Testis (tissue), 3 donors: Measurements from ENCODE around the gene CC2D1A. TPM values are rescaled to one million over a fixed set of nuclear protein-coding genes. Genes with fewer than 3 reads are reported as not detected.
A peak's percentile ranks its signal among the peaks of the same experiment; 100 is the strongest.

Source experiments
- DNase-seq: peaks from one replicate; pipeline ENCODE4 v3.0.0-alpha.2; 2019
- H3K27ac ChIP-seq, 2 donors: fragments of 200-600 bp; sonication (generic); one replicate each; pipeline ENCODE4 v1.5.1; 2019
- H3K27me3 ChIP-seq: fragments of 200-600 bp; sonication (generic); one replicate; pipeline ENCODE4 v1.5.1; 2019
- H3K36me3 ChIP-seq: fragments of 200-600 bp; sonication (generic); one replicate; pipeline ENCODE4 v1.5.1; 2017; ENCODE audit warnings: low read depth; ENCODE audit errors: missing control alignments
- H3K4me1 ChIP-seq: fragments of 200-600 bp; sonication (generic); one replicate; pipeline ENCODE4 v1.5.1; 2019
- H3K4me3 ChIP-seq, 2 donors: fragments of 200-600 bp; sonication (generic); one replicate each; pipeline ENCODE4 v1.5.1; 2017 to 2019
- H3K9me3 ChIP-seq: fragments of 200-600 bp; sonication (generic); one replicate; pipeline ENCODE4 v1.5.1; 2017
- POLR2A ChIP-seq: fragments of 450-650 bp; IDR thresholded peaks from one replicate; pipeline ENCODE4 v1.6.1; 2017; ENCODE audit warnings: antibody characterized with exemption, mild to moderate bottlenecking, moderate library complexity
- WGBS, 2 donors: methylation state at CpG; one replicate each; pipeline ENCODE4 v1.1.5; 2018; 5-methylcytosine and 5-hydroxymethylcytosine counted together
- intact Hi-C: fragments of 100-400 bp; cut with DNase I; formaldehyde crosslinking; loops from one replicate; pipeline ENCODE4 v1.15.1; 2023; ENCODE audit warnings: low total_unique reads
- polyA plus RNA-seq: library from polyadenylated mRNA; stranded (reverse); fragments of 350-450 nt; fragmentation: Illumina TruSeq; extraction: RNeasy Lipid Tissue Mini Kit (QIAGEN cat#74804); gene quantifications from one replicate; pipeline ENCODE4 v1.2.3, GENCODE V29; 2014; ENCODE audit warnings: low read depth, low replicate concordance; ENCODE audit not compliant: insufficient read depth
- total RNA-seq, 2 donors: library from RNA; depleted of rRNA; stranded (reverse); fragments of >200 nt; gene quantifications; one replicate each; pipeline ENCODE4 v1.2.3, GENCODE V29; 2016
- TF ChIP-seq, protein P1 (sequence below), 3 experiments: fragments of 450-650 bp in 2 of 3; fragments of 200-600 bp in 1 of 3; sonication (generic) in 1 of 3; IDR thresholded peaks; one replicate each; pipeline ENCODE4 v1.5.1; 2016 to 2019; ENCODE audit warnings: antibody characterized with exemption in 3 of 3, mild to moderate bottlenecking in 2 of 3, moderate library complexity in 1 of 3

CC2D1A gene
- total and polyA plus RNA-seq, 3 donors from 2014 or later, result 31.0 to 62.7 (median 56.6) TPM

DNA sequence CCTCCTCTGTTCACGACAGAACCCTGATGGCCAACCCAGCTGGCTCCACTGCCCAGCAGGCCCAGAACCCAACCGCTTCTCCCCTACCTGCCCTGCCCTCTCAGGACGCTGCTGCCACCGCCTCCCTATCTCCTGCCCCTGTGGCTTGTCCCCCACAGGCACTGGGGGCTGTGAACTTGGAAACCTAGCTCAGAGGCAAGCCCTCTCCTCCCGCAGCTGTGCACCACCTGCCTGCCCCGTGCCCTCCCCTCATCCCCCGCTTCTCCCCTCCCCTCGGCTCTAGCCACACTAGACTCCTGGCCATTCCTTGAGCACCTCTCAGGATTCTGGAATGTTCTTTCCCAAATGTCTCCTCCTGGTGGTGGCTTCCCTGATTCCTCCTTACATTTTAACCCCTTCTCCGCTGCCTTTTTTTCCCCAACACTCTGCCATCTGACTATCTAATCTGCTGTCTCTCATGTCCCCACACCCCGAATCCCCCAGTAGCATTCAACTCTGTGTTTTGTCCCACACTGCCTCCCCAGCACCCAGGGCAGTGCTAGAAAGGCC lies 22.4 kb upstream of the CC2D1A start:
- no peaks in the 10 kb centered on the region for H3K27me3 ChIP-seq
- no peaks in the 10 kb centered on the region for H3K9me3 ChIP-seq
- TF ChIP-seq, protein P1, sequence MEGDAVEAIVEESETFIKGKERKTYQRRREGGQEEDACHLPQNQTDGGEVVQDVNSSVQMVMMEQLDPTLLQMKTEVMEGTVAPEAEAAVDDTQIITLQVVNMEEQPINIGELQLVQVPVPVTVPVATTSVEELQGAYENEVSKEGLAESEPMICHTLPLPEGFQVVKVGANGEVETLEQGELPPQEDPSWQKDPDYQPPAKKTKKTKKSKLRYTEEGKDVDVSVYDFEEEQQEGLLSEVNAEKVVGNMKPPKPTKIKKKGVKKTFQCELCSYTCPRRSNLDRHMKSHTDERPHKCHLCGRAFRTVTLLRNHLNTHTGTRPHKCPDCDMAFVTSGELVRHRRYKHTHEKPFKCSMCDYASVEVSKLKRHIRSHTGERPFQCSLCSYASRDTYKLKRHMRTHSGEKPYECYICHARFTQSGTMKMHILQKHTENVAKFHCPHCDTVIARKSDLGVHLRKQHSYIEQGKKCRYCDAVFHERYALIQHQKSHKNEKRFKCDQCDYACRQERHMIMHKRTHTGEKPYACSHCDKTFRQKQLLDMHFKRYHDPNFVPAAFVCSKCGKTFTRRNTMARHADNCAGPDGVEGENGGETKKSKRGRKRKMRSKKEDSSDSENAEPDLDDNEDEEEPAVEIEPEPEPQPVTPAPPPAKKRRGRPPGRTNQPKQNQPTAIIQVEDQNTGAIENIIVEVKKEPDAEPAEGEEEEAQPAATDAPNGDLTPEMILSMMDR (IDR thresholded peaks at IDR 0.05), result peak in 1 of 3 experiments; percentile 8
- no peak for TF ChIP-seq POLR2A
- intact Hi-C loops, result loop anchor here (10.0 kb wide), 1 partner anchor 191 kb away; the partner anchor contains the start of gene MISP3
- no peaks in the 10 kb centered on the region for H3K36me3 ChIP-seq
- DNase-seq, result no peak
- WGBS, 2 donors, result 84 to 85% methylated on average over 9 to 10 of the region's 10 CpGs
- H3K27ac ChIP-seq, result peak overlapping the region; percentile 39
- H3K4me3 ChIP-seq, result no peak overlapping the region
- peaks cover 56% of the 10 kb centered on the region for H3K4me1 ChIP-seq

DNA sequence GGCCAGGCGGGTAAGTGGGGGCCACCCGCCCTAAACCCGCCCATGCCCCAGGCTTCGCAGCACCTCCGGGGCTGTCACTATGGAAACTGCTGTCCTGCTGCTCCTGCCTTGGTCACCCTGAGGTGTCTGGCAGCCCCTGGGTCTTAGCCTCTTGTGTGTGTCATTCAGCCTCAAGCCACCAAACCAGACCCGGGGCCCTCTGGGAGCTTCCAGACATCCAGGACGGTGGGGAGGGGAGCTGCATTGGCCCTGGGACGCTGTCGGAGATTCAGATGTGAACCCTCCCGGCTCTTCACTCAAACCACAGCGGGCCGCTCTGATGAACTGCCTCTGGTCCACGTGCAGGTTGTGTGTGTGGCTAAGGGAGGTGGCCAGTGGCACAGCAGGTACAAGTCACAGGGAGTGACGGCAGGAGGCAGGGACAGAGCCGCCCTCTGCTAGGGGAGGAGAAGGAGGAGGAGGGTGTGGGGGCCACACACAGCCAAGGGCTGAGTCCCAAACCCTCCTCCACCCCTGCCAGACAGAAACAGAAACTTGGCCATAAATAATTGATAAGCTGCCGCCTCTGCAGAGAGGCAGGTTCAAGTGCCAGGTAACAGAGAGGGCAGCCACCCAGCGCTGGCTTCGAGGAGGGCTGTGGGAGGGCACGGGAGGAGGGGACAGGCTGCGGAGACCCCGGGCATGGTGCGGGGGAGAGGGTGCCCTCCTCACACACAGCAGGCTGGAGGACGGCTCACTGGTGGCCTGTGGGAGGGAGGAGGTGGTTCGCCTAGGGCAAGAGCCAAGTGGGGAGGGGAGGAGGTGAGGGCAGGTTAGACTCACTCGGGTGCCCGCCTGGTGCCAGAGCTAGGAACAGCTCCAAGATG lies 21.0 kb upstream of the CC2D1A start:
- no peak overlapping the region for H3K4me3 ChIP-seq
- H3K36me3 ChIP-seq, result no peaks in the 10 kb centered on the region
- 42 to 66% methylated on average over 11 to 22 of the region's 26 CpGs for WGBS, 2 donors
- H3K4me1 ChIP-seq, result peaks cover 52% of the 10 kb centered on the region
- no peaks in the 10 kb centered on the region for H3K9me3 ChIP-seq
- intact Hi-C loops, result loop anchor here (10.0 kb wide), 1 partner anchor 190 kb away; the partner anchor contains the start of gene MISP3
- peak; percentile 81 for DNase-seq
- peak overlapping the region; percentile 58 to 64 for H3K27ac ChIP-seq
- TF ChIP-seq, protein P1 (IDR thresholded peaks at IDR 0.05), result no peak
- no peak for TF ChIP-seq POLR2A
- H3K27me3 ChIP-seq, result no peaks in the 10 kb centered on the region

DNA sequence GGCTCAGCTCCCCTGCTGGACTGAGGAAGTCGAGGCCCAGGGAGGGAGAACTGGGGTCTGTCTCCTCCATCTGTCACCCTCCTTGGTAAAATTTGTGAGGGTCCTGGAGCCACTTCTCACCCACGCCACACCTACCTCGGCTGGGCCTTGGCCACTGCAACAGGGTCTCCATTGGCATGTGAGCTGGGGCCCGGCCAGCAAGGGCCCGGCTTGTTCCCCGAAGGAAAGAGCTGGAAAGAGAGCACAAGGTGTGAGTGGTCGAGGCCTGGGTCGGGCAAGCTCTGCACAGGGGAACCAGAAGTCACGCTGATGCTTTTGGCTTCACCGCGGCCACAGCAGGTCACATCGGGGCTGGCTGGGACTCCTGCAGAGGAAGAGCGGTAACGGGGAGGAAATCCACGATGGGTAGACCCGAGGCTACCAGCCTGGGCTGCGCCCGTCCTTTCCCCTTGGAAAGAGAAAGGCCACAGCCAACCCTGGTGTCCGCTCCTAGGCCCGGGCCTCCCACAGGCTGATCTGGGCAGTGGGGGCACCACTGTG lies 20.1 kb upstream of the CC2D1A start:
- no peaks in the 10 kb centered on the region for H3K27me3 ChIP-seq
- TF ChIP-seq, protein P1 (IDR thresholded peaks at IDR 0.05), result no peak
- no peak for TF ChIP-seq POLR2A
- intact Hi-C loops, result loop anchor here (10.0 kb wide), 1 partner anchor 189 kb away; the partner anchor contains the start of gene MISP3
- no peaks in the 10 kb centered on the region for H3K36me3 ChIP-seq
- peaks cover 43% of the 10 kb centered on the region for H3K4me1 ChIP-seq
- H3K27ac ChIP-seq, result peak overlapping the region in 1 of 2 donors; percentile 64
- H3K4me3 ChIP-seq, result no peak overlapping the region
- WGBS, 2 donors, result 91 to 92% methylated on average over 19 to 20 of the region's 20 CpGs
- DNase-seq, result no peak
- H3K9me3 ChIP-seq, result no peaks in the 10 kb centered on the region

DNA sequence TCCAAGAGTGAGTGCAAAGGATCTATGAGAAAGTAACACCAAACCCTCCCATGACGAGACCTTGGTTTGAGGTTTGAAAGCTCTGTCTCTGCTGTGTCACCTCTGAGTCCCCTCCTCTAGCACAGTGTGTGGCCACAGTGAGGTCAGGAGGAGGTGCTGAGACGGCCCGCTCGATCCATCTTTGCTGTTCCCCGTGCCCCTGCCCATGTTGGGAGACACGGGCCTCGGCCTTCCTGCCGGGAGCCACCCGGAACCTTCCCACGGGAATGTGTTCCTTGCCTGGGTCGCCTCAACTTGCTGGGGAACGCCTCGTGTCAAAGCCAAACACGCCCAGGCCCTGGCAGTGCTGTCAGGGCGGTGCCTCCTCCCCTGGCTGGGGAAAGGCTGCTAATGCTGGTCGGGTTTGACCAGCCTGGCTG lies 19.0 kb upstream of the CC2D1A start:
- no peak for DNase-seq
- H3K9me3 ChIP-seq, result no peaks in the 10 kb centered on the region
- TF ChIP-seq, protein P1 (IDR thresholded peaks at IDR 0.05), result no peak
- no peak for TF ChIP-seq POLR2A
- no peak overlapping the region for H3K4me3 ChIP-seq
- WGBS, 2 donors, result 52 to 63% methylated on average over 11 to 16 of the region's 16 CpGs
- no peak overlapping the region for H3K27ac ChIP-seq
- H3K4me1 ChIP-seq, result peaks cover 31% of the 10 kb centered on the region
- no peaks in the 10 kb centered on the region for H3K36me3 ChIP-seq
- intact Hi-C loops, result loop anchor here (10.0 kb wide), 1 partner anchor 188 kb away; the partner anchor contains the start of gene MISP3
- no peaks in the 10 kb centered on the region for H3K27me3 ChIP-seq
